ENCODE data around the gene RAI2. TPM values are rescaled to one million over a fixed set of nuclear protein-coding genes. Genes with fewer than 3 reads are reported as not detected.

RAI2 gene
- total RNA-seq, 1 donor = not detected

DNA sequence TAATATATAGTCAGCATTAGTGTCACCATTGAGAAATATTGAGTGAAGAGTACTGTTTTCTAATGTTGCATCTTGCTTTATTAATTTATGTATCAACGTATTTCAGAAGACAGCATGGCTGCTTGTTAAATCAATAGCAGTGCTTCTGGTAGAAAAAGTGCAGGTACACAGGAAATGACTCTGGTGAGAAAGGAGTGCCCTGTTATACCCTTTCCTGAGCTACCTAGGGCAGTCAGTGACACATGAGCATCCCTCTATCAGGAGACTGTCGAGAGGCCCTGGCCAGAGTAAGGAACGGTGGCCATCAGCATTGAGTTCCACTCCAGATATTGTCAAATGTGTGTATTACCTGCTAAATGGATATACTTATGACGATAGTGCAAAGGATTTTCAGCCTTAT is 81.7 kb downstream of the RAI2 start:
- no peak for DNase-seq (ENCODE audit: low read depth)
- H3K4me3 ChIP-seq (ENCODE audit: low read depth, low read length) = no peak overlapping the region
- TF ChIP-seq, protein P1, sequence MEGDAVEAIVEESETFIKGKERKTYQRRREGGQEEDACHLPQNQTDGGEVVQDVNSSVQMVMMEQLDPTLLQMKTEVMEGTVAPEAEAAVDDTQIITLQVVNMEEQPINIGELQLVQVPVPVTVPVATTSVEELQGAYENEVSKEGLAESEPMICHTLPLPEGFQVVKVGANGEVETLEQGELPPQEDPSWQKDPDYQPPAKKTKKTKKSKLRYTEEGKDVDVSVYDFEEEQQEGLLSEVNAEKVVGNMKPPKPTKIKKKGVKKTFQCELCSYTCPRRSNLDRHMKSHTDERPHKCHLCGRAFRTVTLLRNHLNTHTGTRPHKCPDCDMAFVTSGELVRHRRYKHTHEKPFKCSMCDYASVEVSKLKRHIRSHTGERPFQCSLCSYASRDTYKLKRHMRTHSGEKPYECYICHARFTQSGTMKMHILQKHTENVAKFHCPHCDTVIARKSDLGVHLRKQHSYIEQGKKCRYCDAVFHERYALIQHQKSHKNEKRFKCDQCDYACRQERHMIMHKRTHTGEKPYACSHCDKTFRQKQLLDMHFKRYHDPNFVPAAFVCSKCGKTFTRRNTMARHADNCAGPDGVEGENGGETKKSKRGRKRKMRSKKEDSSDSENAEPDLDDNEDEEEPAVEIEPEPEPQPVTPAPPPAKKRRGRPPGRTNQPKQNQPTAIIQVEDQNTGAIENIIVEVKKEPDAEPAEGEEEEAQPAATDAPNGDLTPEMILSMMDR (IDR thresholded peaks at IDR 0.05; ENCODE audit: insufficient read depth, low read depth, low read length) = no peak

DNA sequence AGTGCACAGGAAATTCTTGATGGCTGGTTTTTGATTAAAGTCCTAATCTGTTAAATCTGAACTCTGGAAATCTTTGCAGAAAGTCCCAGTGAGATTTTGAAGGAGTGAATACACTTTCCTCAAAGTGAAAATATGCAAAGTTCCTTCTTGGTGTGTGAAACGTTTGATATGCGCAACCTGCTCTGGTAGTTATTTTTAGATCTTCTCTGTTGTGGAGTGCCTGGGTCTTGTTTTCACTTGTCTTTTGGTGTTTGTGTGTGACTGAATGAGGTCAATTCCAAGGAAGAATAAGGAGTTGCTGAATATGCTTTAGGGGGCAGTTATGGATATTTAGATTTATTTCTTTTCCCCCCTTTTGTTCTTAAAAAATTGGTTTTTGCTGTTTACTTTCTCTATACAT is 82.1 kb downstream of the RAI2 start:
- H3K4me3 ChIP-seq (ENCODE audit: low read depth, low read length) = no peak overlapping the region
- no peak for DNase-seq (ENCODE audit: low read depth)
- TF ChIP-seq, protein P1 (IDR thresholded peaks at IDR 0.05; ENCODE audit: insufficient read depth, low read depth, low read length) = no peak

GRCh38 chrX:17774053-17774452 is 87.0 kb downstream of the RAI2 start:
- no peak overlapping the region for H3K4me3 ChIP-seq (ENCODE audit: low read depth, low read length)
- TF ChIP-seq, protein P1 (IDR thresholded peaks at IDR 0.05; ENCODE audit: insufficient read depth, low read depth, low read length) = no peak
- DNase-seq (ENCODE audit: low read depth) = no peak

GRCh38 chrX:17773221-17773876 is 87.7 kb downstream of the RAI2 start:
- no peak for DNase-seq (ENCODE audit: low read depth)
- TF ChIP-seq, protein P1 (IDR thresholded peaks at IDR 0.05; ENCODE audit: insufficient read depth, low read depth, low read length) = no peak
- H3K4me3 ChIP-seq (ENCODE audit: low read depth, low read length) = no peak overlapping the region

GRCh38 chrX:17769701-17770269 is 91.3 kb downstream of the RAI2 start:
- no peak for DNase-seq (ENCODE audit: low read depth)
- no peak overlapping the region for H3K4me3 ChIP-seq (ENCODE audit: low read depth, low read length)
- TF ChIP-seq, protein P1 (IDR thresholded peaks at IDR 0.05; ENCODE audit: insufficient read depth, low read depth, low read length) = no peak

DNA sequence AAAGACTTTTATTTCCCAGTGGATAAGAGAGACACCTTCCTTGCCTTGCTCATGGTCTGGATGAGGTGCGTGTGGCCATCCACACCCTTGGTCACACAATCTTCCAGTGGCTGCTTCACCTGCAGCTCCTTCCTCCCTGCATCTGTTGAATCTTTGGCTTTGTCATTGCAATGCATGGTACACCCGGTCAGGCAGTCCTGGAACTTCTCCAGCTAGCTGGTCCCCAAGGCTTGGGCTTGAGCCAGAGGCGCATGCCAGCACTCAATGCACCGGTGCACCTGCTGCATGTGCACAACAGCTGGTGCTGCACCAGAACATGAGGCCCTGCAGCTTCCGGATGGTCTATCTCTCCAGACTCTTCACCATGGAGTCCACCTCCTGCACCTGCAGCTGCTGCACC is 92.1 kb downstream of the RAI2 start:
- no peak overlapping the region for H3K4me3 ChIP-seq (ENCODE audit: low read depth, low read length)
- TF ChIP-seq, protein P1 (IDR thresholded peaks at IDR 0.05; ENCODE audit: insufficient read depth, low read depth, low read length) = no peak
- DNase-seq (ENCODE audit: low read depth) = no peak

- no peak overlapping the region for H3K4me3 ChIP-seq (ENCODE audit: low read depth, low read length)
- TF ChIP-seq, protein P1 (IDR thresholded peaks at IDR 0.05; ENCODE audit: insufficient read depth, low read depth, low read length) = no peak
- no peak for DNase-seq (ENCODE audit: low read depth)
Measured at GRCh38 chrX:17767734-17768133, 93.4 kb downstream of the RAI2 start.

Measured in fibroblast of villous mesenchyme (primary cell).